GM18511 (cell line): Measurements from ENCODE around the gene WAS.
A peak's percentile ranks its signal among the peaks of the same experiment; 100 is the strongest.
"Not testable (repeated sequence)": the region's sequence is repeated elsewhere in the genome, so short reads cannot be mapped to it uniquely, and the experiment has no call there.

Experiments used
- ATAC-seq: cut with Tn5 transposase; IDR thresholded peaks from one replicate; pipeline ENCODE4 v1.9.1; 2021; ENCODE audit warnings: mild to moderate bottlenecking, moderate library complexity; ENCODE audit not compliant: unreplicated experiment

The WAS gene

DNA sequence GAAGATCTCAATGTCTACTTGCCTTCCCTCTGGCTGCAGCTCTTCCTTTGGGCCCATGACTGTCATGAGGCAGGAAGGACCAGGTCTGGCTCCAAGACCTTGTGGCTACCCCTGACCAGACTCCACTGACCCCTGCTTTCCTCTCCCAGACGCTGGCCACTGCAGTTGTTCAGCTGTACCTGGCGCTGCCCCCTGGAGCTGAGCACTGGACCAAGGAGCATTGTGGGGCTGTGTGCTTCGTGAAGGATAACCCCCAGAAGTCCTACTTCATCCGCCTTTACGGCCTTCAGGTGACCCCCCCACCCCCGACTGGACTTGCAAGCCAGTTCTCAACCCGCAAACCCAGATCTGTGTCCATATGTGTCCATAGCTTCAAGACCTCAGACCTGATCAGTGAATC, 535 bp downstream of the WAS start:
- ATAC-seq, result no peak

DNA sequence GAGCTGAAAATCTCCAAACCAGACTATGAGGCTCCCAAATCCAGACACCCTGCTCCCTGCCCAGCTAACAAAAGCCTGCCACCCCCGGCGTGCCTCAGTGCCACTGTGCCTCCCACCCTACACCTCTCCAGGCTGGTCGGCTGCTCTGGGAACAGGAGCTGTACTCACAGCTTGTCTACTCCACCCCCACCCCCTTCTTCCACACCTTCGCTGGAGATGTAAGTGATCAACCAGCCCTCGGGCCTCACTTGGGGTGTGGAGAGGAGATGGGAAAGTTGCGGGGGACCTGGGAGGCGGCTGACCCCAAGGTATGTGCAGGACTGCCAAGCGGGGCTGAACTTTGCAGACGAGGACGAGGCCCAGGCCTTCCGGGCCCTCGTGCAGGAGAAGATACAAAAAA, 1.8 kb downstream of the WAS start:
- ATAC-seq, result no peak

DNA sequence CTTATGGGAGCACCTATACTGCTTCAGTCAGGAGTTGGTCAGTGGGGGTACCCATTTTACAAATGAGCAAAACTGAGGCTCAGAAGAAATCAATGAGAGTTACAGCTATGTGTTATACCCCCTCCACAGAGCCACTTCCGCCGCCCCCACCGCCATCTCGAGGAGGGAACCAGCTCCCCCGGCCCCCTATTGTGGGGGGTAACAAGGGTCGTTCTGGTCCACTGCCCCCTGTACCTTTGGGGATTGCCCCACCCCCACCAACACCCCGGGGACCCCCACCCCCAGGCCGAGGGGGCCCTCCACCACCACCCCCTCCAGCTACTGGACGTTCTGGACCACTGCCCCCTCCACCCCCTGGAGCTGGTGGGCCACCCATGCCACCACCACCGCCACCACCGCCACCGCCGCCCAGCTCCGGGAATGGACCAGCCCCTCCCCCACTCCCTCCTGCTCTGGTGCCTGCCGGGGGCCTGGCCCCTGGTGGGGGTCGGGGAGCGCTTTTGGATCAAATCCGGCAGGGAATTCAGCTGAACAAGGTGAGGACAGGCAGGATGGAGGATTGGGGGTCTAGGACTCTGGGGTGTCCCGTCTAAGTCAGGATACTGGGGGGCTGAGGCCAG, 5.0 kb downstream of the WAS start:
- no peak for ATAC-seq

- ATAC-seq, result no peak
Observed at GRCh38 chrX:48689208-48689920, 5.8 kb downstream of the WAS start.

DNA sequence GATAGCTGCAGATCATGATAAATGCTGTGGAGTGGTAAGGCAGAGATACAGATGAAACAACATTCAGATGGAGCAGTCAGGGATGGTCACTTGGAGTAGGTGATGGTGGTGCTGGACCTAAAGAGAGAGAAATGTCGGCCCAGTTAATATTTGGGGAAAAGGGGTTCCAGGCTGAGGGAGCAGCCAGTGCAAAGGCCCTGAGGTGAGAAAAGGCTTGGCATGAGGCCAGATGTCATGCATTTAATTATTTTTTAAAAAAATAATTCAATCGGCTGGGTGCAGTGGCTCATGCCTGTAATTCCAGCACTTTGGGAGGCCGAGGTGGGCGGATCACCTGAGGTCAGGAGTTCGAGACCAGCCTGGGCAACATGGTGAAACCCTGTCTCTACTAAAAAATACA, 8.1 kb downstream of the WAS start:
- not testable (repeated sequence) for ATAC-seq

DNA sequence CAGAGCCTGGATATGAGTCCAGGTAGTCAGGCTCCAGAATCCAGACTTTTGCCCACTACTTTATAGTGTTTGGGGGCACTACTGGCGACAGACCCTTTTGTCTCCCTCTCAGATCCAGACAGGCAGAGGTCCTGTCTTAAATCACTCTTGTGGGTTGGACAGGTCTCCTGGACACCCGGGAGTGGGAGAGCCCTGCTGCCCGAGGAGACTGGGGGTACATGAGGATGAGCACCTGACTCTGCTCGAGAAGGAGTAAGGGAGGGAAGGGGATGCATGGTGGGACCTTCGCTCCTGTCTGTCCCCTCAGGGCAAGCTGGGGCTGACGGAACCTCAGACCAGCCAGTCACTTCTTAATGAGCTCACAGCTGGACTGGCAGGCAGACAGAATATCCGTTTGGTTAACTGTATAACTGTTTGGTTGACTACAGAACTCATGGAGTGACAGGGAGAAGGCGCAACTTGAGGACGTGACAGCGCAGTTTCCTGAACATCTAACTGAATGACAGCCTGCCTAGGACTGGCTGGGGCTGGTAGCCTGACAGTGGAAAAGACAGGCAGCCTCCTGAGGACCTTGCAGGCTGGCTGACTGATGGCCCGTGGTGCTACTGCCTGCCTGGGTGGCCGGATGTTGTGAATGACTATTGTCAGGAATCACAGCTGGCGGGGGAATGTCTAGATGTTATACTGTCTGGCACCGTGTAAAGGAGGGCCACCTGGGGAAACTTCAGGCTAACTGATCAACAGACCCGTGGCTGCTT, 11.4 kb downstream of the WAS start:
- ATAC-seq, result no peak

GRCh38 chrX:48695534-48695896, 11.9 kb downstream of the WAS start:
- no peak for ATAC-seq

DNA sequence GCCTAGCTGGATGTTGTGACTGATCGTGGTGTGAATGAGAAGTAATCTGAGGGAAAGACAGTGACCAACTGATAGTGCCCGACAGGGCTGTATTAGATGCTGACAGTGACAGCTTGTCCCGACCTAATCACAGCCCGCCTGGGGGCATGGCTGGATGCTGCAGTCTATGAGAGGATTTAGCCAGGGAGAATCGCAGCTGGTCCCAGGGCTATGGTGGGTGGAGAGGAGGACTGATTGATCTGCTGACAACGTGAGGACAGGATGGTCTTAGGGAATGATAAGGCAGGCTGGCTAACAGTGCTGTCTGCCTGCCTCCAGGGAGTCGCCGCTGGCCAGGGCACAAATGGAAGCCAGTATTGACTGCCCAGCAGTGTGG, 12.3 kb downstream of the WAS start:
- peak; percentile 15 for ATAC-seq

GRCh38 chrX:48696301-48696908, 12.8 kb downstream of the WAS start, which contains the start of gene SUV39H1:
Gene SUV39H1, plus strand, starts transcription at chrX:48696734. Its CDS starts 51 bp downstream, at chrX:48696785.
- ATAC-seq, result peak; percentile 89

GRCh38 chrX:48696909-48697727, 13.5 kb downstream of the WAS start:
- ATAC-seq, result peak; percentile 28

DNA sequence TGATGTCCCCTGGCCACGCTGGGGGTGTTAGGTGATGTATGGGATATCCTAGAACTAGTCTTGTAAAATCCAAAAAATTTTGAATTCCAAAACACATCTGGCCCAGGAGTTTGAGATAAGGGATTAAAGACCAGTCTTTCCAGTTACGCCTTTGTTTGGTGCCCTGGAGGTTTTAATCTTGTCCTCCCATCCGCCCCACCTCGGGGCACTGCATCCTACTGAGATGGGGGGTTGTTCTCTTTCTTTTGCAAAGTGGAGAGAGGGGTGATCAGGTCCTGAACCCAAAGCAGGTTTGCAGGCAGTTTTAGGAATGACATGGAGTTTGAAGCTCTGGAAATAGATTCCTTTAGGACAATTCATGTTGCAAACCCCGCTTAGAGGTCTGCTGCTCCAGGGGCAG, 14.7 kb downstream of the WAS start:
- no peak for ATAC-seq

DNA sequence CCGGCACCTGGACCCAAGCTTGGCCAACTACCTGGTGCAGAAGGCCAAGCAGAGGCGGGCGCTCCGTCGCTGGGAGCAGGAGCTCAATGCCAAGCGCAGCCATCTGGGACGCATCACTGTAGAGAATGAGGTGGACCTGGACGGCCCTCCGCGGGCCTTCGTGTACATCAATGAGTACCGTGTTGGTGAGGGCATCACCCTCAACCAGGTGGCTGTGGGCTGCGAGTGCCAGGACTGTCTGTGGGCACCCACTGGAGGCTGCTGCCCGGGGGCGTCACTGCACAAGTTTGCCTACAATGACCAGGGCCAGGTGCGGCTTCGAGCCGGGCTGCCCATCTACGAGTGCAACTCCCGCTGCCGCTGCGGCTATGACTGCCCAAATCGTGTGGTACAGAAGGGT, 16.6 kb downstream of the WAS start:
- ATAC-seq, result no peak

DNA sequence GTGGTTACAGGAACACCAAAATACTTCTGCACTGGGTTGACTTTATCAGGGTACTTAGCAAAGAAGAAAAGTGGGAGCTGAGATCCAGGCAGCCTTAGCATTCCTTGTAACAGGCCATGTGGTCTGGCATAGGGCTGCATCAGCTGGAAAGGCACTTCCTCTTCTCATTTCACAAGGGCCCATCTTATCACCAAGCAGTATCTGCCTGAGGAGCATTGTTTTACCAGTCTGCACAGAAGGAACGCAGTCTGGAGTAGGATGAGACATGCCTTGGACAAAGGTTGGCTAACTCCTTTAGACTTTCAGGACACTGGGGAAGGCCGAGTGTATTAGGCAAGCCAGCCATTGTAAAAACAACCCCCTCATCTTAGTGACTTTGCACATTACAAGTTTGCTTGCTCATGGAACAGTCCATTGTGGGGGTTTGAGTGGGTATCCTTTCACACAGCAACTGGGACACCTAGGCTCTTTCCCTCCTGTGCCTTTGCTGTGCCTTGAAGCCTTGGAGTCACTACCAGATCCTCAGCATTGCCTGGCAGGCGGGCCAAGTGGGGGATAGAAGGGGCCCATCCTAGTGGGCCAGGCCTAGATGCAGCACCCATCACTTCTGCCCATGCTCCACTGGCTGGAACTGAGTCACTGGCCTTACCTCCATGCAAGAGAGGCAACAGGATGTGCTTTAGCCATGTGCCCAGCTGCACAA, 17.5 kb downstream of the WAS start:
- no peak for ATAC-seq

- ATAC-seq, result no peak
Observed at GRCh38 chrX:48702032-48702431, 18.4 kb downstream of the WAS start.

DNA sequence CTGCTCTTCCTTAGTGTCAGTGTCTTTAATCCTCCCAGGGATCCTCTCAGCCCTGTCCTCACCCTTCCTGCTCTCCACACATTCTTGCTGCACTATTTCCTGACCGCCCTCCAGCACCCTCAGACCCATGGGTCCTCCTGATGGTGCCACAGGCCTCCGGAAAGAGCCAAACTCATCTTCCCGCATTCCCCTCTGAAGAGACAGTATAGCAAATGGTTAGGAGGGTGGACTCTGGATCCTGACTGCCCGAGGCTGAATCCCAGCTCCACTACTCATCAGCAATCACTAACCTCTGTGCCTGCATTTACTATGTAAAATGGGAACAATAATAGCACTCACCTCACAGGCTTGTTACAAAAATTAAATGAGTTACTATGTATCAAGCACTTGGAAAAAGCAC, 19.1 kb downstream of the WAS start:
- ATAC-seq, result no peak

DNA sequence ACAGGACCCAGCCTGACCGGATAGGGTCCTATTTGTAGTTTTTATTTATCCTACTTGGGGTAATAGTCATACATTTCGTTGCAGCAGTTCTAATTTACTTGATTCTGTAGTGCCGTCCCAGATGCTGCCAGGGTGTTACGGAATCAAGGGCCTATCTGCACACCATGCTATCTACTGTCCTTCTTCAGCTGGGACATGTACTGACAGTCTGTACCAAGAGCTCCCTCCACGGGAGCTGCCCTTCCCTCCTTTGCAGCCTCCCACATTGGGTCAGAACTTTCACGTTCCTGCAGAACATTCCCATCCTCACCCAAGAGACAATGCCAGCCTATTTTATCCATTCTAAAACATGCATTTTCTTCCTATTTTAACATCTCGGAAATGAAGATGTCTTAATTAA, 19.6 kb downstream of the WAS start:
- ATAC-seq, result no peak

DNA sequence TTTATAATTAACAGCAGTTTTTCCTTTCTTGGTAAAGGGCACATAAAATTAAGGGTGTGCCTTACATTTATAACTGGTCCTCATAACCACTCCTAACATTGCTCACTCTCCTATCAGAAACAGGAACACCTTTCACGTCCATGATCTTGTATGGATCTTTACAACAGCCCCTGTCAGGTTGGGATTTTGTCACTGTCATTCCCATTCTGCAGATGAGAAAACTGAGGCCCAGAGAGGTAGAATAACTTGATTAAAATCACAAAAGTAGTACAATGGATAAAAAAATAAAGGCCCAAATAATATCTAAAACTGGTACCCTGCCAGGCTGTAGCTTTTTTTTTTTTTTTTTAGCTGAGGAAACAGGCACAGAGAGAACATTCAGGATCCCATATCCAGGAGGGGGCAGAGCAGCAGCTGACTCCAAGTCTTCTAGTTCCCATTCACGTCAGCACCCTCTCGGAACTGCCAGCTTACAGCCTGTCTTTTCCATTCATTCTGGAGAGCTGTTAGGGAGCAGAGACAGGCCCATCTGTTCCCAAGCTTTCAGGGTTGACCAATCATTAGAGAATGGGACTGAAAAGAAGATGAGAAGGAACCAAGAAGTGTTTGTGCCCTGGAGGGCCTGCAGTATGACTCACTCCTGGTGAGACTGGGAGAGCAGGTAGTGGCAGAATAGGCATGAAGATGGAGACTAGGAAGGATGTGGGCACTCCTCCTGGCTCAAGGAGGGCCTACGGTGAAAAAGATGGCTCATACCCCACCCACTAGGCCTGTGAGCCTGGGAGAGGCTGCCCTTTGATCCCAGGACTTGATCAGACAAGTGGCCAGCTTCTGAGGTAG, 20.3 kb downstream of the WAS start:
- no peak for ATAC-seq

DNA sequence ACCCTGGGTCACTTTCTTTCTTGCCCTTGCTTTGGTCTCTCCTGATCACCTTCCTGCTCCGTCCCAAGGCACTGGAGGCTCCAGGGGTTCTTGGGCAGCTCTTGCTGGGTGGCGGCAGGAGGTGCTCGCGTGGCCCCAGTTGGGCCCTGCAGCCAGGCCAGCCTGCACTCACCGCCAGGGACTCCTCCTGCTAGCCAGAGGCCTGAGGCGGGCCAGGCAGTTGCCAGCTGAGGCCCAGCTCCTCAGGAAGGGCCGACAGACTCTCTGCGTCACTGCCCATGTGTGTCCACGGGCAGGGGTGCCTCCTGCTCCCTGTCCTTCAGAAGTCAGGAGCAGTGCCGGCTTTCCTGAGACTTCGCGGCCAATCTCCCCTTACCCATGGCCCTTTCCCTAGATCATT, 22.3 kb downstream of the WAS start:
- no peak for ATAC-seq

GRCh38 chrX:48709522-48710112, 26.0 kb downstream of the WAS start:
- ATAC-seq, result no peak
